ENCODE results near the gene TMEM72. TPM values are rescaled to one million over a fixed set of nuclear protein-coding genes. Genes with fewer than 3 reads are reported as not detected.

The TMEM72 gene
- total RNA-seq, 1 experiment from 2014 or later = not detected

- Histone ChIP-seq H3K9ac (ENCODE audit: low read length) (no peak overlapping the region), H3K4me1 (ENCODE audit: insufficient read depth, low read length) (no peaks in the 10 kb centered on the region), H3K27me3 (ENCODE audit: low read length) (peaks cover 78% of the 10 kb centered on the region), H3K27ac (ENCODE audit: low read length) (no peak overlapping the region), H3K36me3 (ENCODE audit: low read depth, low read length) (no peaks in the 10 kb centered on the region), H3K9me3 (ENCODE audit: low read length) (no peaks in the 10 kb centered on the region), H3F3A (ENCODE audit: low read length, unreplicated experiment) (no peaks in the 10 kb centered on the region), H3K9me2 (replicated peaks; ENCODE audit: low read length) (no peaks in the 10 kb centered on the region), H2AFZ (ENCODE audit: low read length) (no peak overlapping the region), H4K20me1 (ENCODE audit: low read length) (no peaks in the 10 kb centered on the region), H3K4me3 (ENCODE audit: low read length) (no peak overlapping the region), H3K4me2 (ENCODE audit: low read length) (no peak overlapping the region), H3K79me2 (ENCODE audit: low read length) (no peaks in the 10 kb centered on the region)
- DNase-seq (no peak), ATAC-seq (no peak)
- TF ChIP-seq, protein P1, sequence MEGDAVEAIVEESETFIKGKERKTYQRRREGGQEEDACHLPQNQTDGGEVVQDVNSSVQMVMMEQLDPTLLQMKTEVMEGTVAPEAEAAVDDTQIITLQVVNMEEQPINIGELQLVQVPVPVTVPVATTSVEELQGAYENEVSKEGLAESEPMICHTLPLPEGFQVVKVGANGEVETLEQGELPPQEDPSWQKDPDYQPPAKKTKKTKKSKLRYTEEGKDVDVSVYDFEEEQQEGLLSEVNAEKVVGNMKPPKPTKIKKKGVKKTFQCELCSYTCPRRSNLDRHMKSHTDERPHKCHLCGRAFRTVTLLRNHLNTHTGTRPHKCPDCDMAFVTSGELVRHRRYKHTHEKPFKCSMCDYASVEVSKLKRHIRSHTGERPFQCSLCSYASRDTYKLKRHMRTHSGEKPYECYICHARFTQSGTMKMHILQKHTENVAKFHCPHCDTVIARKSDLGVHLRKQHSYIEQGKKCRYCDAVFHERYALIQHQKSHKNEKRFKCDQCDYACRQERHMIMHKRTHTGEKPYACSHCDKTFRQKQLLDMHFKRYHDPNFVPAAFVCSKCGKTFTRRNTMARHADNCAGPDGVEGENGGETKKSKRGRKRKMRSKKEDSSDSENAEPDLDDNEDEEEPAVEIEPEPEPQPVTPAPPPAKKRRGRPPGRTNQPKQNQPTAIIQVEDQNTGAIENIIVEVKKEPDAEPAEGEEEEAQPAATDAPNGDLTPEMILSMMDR (conservative IDR thresholded peaks at IDR 0.05; ENCODE audit: low read depth, low read length) = no peak
- no peak for TF ChIP-seq EZH2phosphoT487 (IDR thresholded peaks at IDR 0.05; ENCODE audit: borderline replicate concordance, low read length)
- TF ChIP-seq EZH2 (IDR thresholded peaks at IDR 0.05; ENCODE audit: low read length, unreplicated experiment) = no peak
- ChIA-PET CTCF (no interaction called here), POLR2A (ENCODE audit: unreplicated experiment) (no interaction called here)
- BruUV-seq (replicated peaks) = no TSS peak
- intact Hi-C loops (cut with micrococcal nuclease) = no loop called here
Measured at GRCh38 chr10:44902941-44903545, 8.1 kb upstream of the TMEM72 start.

DNA sequence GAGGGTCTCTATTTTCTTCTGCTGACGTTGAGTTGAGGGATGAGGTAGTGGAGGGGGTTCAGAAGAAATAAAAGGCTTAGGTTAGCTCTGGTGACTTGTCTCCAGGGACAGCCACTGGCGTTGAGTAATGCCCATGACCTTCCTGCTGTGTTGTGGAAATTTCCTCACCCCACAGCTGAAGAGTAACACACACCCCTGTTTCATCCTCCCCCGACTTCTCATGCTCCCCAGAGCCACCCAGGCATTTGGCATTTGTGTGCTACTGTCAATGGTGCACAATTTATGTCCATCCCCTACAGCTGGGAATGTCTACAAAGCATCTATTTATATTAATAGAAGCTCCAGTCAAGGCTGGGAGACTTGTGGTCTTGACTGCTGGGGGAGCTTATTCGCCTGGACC is 4.7 kb upstream of the TMEM72 start:
- H3K27me3 ChIP-seq (ENCODE audit: low read length) = peaks cover 93% of the 10 kb centered on the region
- ATAC-seq = no peak
- no TSS peak for BruUV-seq (replicated peaks)

GRCh38 chr10:44907556-44907955 is 3.6 kb upstream of the TMEM72 start:
- ATAC-seq = no peak
- Histone ChIP-seq H3K79me2 (ENCODE audit: low read length) (no peaks in the 10 kb centered on the region), H3K27ac (ENCODE audit: low read length) (no peak overlapping the region), H3K4me3 (ENCODE audit: low read length) (no peak overlapping the region), H3K27me3 (ENCODE audit: low read length) (peaks cover 95% of the 10 kb centered on the region), H3K9me3 (ENCODE audit: low read length) (no peaks in the 10 kb centered on the region), H3K9ac (ENCODE audit: low read length) (no peak overlapping the region), H3F3A (ENCODE audit: low read length, unreplicated experiment) (no peaks in the 10 kb centered on the region), H4K20me1 (ENCODE audit: low read length) (no peaks in the 10 kb centered on the region), H2AFZ (ENCODE audit: low read length) (no peak overlapping the region), H3K9me2 (replicated peaks; ENCODE audit: low read length) (no peaks in the 10 kb centered on the region), H3K36me3 (ENCODE audit: low read depth, low read length) (no peaks in the 10 kb centered on the region), H3K4me2 (ENCODE audit: low read length) (no peak overlapping the region), H3K4me1 (ENCODE audit: insufficient read depth, low read length) (no peaks in the 10 kb centered on the region)
- CTCF ChIA-PET = no interaction called here
- POLR2A ChIA-PET (ENCODE audit: unreplicated experiment) = no interaction called here
- no TSS peak for BruUV-seq (replicated peaks)
- intact Hi-C loops (cut with micrococcal nuclease) = no loop called here
- TF ChIP-seq EZH2 (IDR thresholded peaks at IDR 0.05; ENCODE audit: low read length, unreplicated experiment) = no peak
- TF ChIP-seq, protein P1 (conservative IDR thresholded peaks at IDR 0.05; ENCODE audit: low read depth, low read length) = no peak
- no peak for TF ChIP-seq EZH2phosphoT487 (IDR thresholded peaks at IDR 0.05; ENCODE audit: borderline replicate concordance, low read length)
- no peak for DNase-seq

More for the DNA sequence above, 4.7 kb upstream of the TMEM72 start:
- ChIA-PET POLR2A (ENCODE audit: unreplicated experiment) (no interaction called here), CTCF (no interaction called here)
- no peak for DNase-seq
- Histone ChIP-seq H3K9me2 (replicated peaks; ENCODE audit: low read length) (no peaks in the 10 kb centered on the region), H3K4me1 (ENCODE audit: insufficient read depth, low read length) (no peaks in the 10 kb centered on the region), H3K9me3 (ENCODE audit: low read length) (no peaks in the 10 kb centered on the region), H3K27ac (ENCODE audit: low read length) (no peak overlapping the region), H3K9ac (ENCODE audit: low read length) (no peak overlapping the region), H3F3A (ENCODE audit: low read length, unreplicated experiment) (no peaks in the 10 kb centered on the region), H3K4me3 (ENCODE audit: low read length) (no peak overlapping the region), H3K36me3 (ENCODE audit: low read depth, low read length) (no peaks in the 10 kb centered on the region), H4K20me1 (ENCODE audit: low read length) (no peaks in the 10 kb centered on the region), H3K4me2 (ENCODE audit: low read length) (no peak overlapping the region), H3K79me2 (ENCODE audit: low read length) (no peaks in the 10 kb centered on the region), H2AFZ (ENCODE audit: low read length) (no peak overlapping the region)
- TF ChIP-seq EZH2 (IDR thresholded peaks at IDR 0.05; ENCODE audit: low read length, unreplicated experiment) (no peak), EZH2phosphoT487 (IDR thresholded peaks at IDR 0.05; ENCODE audit: borderline replicate concordance, low read length) (no peak)
- TF ChIP-seq, protein P1 (conservative IDR thresholded peaks at IDR 0.05; ENCODE audit: low read depth, low read length) = no peak
- intact Hi-C loops (cut with micrococcal nuclease) = no loop called here

All from PC-3 (cell line).